Muscle of arm (tissue), 12 donors: Measurements from ENCODE around the gene NES. TPM values are rescaled to one million over a fixed set of nuclear protein-coding genes. Genes with fewer than 3 reads are reported as not detected.

Experiments used
- DNase-seq: peaks from one replicate; pipeline ENCODE4 v3.0.0-alpha.2; 2013
- polyA plus RNA-seq, 12 donors: library from polyadenylated mRNA; unstranded; fragments of 120-200 nt; gene quantifications; one replicate each; pipeline ENCODE4 v1.2.1, GENCODE V29; 2013; ENCODE audit not compliant: insufficient read length in 12 of 12

NES gene
- polyA plus RNA-seq, 12 donors = 318 to 1,186 (median 743) TPM

GRCh38 chr1:156627313-156627880 is 49.8 kb downstream of the NES start:
- DNase-seq = no peak

GRCh38 chr1:156626079-156626438 is 51.1 kb downstream of the NES start:
- no peak for DNase-seq

- DNase-seq = peak; percentile 54
Measured at GRCh38 chr1:156625436-156626078, 51.6 kb downstream of the NES start.

GRCh38 chr1:156624814-156625435 is 52.3 kb downstream of the NES start:
- DNase-seq = no peak

- no peak for DNase-seq
Measured at GRCh38 chr1:156623946-156624813, 53.0 kb downstream of the NES start.

GRCh38 chr1:156622581-156623297 is 54.5 kb downstream of the NES start:
- DNase-seq = no peak

- DNase-seq = no peak
Measured at GRCh38 chr1:156619582-156619955, 57.6 kb downstream of the NES start.

GRCh38 chr1:156618853-156619581 is 58.2 kb downstream of the NES start, which contains the start of gene HAPLN2:
TSS of gene HAPLN2 (plus strand) at chr1:156619415. CDS start at chr1:156623491, 4,076 bp downstream.
- DNase-seq = no peak

Other genes starting within 250 kb of the NES start
- 10 to 100 TPM in 11 of 12 donors, not detected in 1; 44.4 to 95.3 (median 69.1) TPM for gene MEF2D, start 176.6 kb downstream of the NES start, polyA plus RNA-seq
- gene IQGAP3, start 104.8 kb downstream of the NES start, polyA plus RNA-seq = 10 to 100 TPM in 1 of 12 donors, 1 to 10 TPM in 10, not detected in 1; 4.6 to 15.7 (median 7.9) TPM
- gene TTC24, start 97.7 kb downstream of the NES start, polyA plus RNA-seq = under 1 TPM in 8 of 12 donors, not detected in 4; 0.19 to 0.70 (median 0.29) TPM
- gene NAXE, start 85.6 kb downstream of the NES start, polyA plus RNA-seq = 10 to 100 TPM in 11 of 12 donors, not detected in 1; 21.4 to 36.4 (median 26.5) TPM
- 10 to 100 TPM in 11 of 12 donors, not detected in 1; 25.3 to 39.3 (median 28.2) TPM for gene GPATCH4, start 75.9 kb downstream of the NES start, polyA plus RNA-seq
- under 1 TPM in 8 of 12 donors, not detected in 4; 0.22 to 0.94 (median 0.39) TPM for gene HAPLN2, start 58.0 kb downstream of the NES start, polyA plus RNA-seq
- 10 to 100 TPM in 1 of 12 donors, 1 to 10 TPM in 10, not detected in 1; 1.3 to 14.7 (median 2.4) TPM for gene BCAN, start 35.3 kb downstream of the NES start, polyA plus RNA-seq
- gene CRABP2, start 28.2 kb upstream of the NES start, polyA plus RNA-seq = 100 to 1,000 TPM; 230 to 919 (median 293) TPM
- 10 to 100 TPM in 11 of 12 donors, not detected in 1; 16.8 to 26.5 (median 19.0) TPM for gene METTL25B, start 51.1 kb upstream of the NES start, polyA plus RNA-seq
- 10 to 100 TPM in 11 of 12 donors, not detected in 1; 21.7 to 44.6 (median 27.8) TPM for gene ISG20L2, start 51.4 kb upstream of the NES start, polyA plus RNA-seq
- gene MRPL24, start 63.7 kb upstream of the NES start, polyA plus RNA-seq = 10 to 100 TPM in 11 of 12 donors, not detected in 1; 34.7 to 70.4 (median 66.3) TPM
- gene HDGF, start 74.3 kb upstream of the NES start, polyA plus RNA-seq = 100 to 1,000 TPM in 11 of 12 donors, not detected in 1; 134 to 205 (median 142) TPM
- 10 to 100 TPM in 11 of 12 donors, not detected in 1; 59.0 to 97.7 (median 65.5) TPM for gene PRCC, start 90.1 kb upstream of the NES start, polyA plus RNA-seq
- gene SH2D2A, start 139.4 kb upstream of the NES start, polyA plus RNA-seq = 1 to 10 TPM in 1 of 12 donors, under 1 TPM in 9, not detected in 2; 0.26 to 1.4 (median 0.56) TPM
- under 1 TPM in 10 of 12 donors, not detected in 2; 0.30 to 0.83 (median 0.40) TPM for gene INSRR, start 181.7 kb upstream of the NES start, polyA plus RNA-seq
- 1 to 10 TPM in 1 of 12 donors, under 1 TPM in 9, not detected in 2; 0.20 to 1.0 (median 0.49) TPM for gene NTRK1, start 183.5 kb upstream of the NES start, polyA plus RNA-seq
- gene PEAR1, start 216.3 kb upstream of the NES start, polyA plus RNA-seq = 10 to 100 TPM in 11 of 12 donors, not detected in 1; 14.7 to 37.8 (median 23.3) TPM
- gene LRRC71, start 243.2 kb upstream of the NES start, polyA plus RNA-seq = 1 to 10 TPM in 3 of 12 donors, under 1 TPM in 7, not detected in 2; 0.38 to 1.9 (median 0.83) TPM